ENCODE measurements around the gene UBE3C.

Gene UBE3C

DNA sequence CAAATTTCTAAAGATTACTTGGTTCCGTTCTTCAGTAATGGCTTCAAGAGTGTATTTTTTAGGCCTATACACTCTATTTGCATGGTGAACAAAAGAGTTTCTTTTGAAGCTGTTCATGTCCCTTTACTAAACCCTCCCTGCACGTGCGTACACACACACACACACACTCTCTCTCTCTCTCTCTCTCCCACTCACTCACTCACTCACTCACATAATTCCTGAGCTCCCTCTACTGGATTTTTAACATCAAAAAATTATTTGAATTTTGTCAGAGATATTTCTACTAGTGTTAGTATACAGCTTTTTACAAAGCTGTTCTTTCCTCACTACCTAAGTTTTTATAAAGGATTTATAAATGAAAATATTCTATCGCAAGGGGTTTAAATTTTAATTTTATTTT is 85.9 kb downstream of the UBE3C start:
- in situ Hi-C loops (cut with HindIII; ENCODE audit: low sequenced_read_pairs): no loop called here
- TF ChIP-seq, protein P1, sequence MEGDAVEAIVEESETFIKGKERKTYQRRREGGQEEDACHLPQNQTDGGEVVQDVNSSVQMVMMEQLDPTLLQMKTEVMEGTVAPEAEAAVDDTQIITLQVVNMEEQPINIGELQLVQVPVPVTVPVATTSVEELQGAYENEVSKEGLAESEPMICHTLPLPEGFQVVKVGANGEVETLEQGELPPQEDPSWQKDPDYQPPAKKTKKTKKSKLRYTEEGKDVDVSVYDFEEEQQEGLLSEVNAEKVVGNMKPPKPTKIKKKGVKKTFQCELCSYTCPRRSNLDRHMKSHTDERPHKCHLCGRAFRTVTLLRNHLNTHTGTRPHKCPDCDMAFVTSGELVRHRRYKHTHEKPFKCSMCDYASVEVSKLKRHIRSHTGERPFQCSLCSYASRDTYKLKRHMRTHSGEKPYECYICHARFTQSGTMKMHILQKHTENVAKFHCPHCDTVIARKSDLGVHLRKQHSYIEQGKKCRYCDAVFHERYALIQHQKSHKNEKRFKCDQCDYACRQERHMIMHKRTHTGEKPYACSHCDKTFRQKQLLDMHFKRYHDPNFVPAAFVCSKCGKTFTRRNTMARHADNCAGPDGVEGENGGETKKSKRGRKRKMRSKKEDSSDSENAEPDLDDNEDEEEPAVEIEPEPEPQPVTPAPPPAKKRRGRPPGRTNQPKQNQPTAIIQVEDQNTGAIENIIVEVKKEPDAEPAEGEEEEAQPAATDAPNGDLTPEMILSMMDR (IDR thresholded peaks at IDR 0.05; ENCODE audit: low read depth, low read length): no peak
- no peak overlapping the region for H3K4me3 ChIP-seq (ENCODE audit: low read depth, low read length)
- DNase-seq (ENCODE audit: low read depth, low spot score): peak; percentile 37

DNA sequence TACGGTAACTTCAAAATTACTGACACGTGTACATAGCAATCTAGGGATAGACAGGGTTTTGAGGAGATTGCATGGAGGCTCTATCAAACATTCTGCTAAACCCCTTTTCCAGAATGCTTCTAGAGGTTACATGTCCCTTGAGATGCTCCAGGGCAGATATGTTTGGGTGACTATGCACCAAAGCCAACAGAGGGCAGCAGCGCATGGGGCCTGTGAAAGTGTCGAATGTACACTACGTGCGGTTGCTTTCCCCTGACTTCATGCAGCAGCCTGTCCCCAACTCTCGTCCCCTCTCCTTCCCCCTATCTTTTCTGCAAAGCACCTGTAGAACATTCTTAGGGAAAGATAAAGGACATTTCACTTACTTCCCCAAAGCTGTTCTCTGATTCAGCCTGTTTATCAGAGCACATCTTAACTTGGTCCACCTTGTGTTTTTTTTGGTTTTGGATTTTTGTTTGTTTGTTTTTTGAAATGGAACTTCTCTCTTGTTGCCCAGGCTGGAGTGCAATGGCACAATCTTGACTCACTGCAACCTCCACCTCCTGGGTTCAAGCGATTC is 90.2 kb downstream of the UBE3C start:
- TF ChIP-seq, protein P1 (IDR thresholded peaks at IDR 0.05; ENCODE audit: low read depth, low read length): peak; percentile 60
- H3K4me3 ChIP-seq (ENCODE audit: low read depth, low read length): no peak overlapping the region
- in situ Hi-C loops (cut with HindIII; ENCODE audit: low sequenced_read_pairs): no loop called here
- no peak for DNase-seq (ENCODE audit: low read depth, low spot score)

DNA sequence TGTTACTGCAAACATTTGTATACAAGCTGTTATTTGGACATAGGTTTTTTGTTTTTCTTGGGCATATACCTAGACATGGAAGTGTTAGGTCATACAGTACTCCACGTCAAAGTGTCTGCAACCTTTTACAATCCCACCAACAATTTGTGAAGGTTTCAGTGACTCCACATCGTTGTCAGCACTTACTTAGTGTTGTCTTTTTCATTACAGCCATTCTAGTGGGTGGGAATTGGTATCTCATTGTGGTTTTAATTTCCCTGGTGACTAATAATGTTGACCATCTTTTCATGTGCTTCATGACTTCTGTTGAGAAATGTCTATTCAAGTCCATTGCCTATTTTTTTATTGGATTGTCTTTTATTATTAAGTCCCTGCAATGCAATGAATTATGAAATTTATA is 95.0 kb downstream of the UBE3C start:
- in situ Hi-C loops (cut with HindIII; ENCODE audit: low sequenced_read_pairs): no loop called here
- peak; percentile 36 for DNase-seq (ENCODE audit: low read depth, low spot score)
- TF ChIP-seq, protein P1 (IDR thresholded peaks at IDR 0.05; ENCODE audit: low read depth, low read length): no peak
- no peak overlapping the region for H3K4me3 ChIP-seq (ENCODE audit: low read depth, low read length)

DNA sequence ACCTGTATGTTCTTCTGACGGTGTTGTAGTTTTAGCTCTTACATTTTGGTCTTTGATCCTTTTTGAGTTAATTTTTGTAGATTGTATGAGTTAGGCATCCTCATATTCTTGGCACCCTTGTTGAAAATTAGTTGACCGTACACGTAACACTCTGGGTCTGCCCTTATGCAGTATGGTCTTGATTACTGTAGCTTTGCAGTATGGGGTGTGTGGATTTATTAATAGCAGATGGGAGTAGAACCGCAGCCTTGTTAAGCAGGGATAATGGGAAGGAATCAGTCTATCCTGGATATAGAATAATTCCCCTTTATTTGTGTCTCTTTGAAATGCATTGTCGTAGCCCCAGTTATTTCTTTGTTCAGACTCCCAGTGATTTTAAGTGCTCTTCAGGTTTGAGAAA is 95.5 kb downstream of the UBE3C start:
- TF ChIP-seq, protein P1 (IDR thresholded peaks at IDR 0.05; ENCODE audit: low read depth, low read length): no peak
- DNase-seq (ENCODE audit: low read depth, low spot score): no peak
- no peak overlapping the region for H3K4me3 ChIP-seq (ENCODE audit: low read depth, low read length)
- in situ Hi-C loops (cut with HindIII; ENCODE audit: low sequenced_read_pairs): no loop called here

DNA sequence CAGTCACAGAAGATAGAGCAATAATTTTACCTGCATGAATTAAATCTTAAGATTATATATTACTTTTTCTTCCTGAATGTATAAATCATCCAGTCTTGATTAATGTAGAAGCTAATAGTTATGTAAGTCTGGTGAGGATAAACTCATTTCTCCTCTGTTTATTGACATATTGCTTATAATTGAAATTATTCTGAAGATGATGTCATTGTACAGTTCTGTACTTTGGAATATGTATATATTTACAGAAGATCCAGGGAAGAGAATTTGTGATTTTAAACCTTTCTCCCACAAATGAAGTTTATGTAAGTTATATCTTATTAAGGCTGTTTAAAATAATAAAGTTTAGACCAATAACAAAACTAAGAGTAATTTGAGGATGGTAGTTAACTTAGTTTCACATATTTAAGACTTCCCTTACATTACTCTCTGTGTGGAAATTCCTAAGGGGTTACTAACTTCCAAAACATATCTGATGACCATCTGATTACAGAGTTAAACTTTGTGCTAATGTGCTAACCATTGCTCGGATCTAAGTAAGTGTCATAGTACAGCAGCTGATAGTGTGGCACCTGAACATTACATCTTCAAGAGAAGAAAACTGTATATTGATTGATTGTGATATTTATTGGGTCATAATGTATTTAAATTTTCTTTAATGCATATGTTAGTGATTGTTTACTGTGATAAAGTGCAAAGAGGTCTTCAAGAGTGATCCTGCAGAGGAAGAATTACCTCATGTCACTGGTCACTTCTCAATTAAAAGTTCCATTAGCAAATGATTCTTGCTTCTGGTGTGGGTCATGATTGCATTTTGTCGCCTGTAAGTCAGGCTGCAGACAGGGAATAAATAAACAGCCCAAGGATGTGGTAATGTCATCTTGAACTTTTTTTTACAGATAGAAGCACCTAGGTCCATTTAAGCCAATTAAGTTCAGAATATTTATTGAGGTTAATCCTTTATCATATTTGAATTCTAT is 96.9 kb downstream of the UBE3C start:
- peak; percentile 55 for DNase-seq (ENCODE audit: low read depth, low spot score)
- in situ Hi-C loops (cut with HindIII; ENCODE audit: low sequenced_read_pairs): no loop called here

DNA sequence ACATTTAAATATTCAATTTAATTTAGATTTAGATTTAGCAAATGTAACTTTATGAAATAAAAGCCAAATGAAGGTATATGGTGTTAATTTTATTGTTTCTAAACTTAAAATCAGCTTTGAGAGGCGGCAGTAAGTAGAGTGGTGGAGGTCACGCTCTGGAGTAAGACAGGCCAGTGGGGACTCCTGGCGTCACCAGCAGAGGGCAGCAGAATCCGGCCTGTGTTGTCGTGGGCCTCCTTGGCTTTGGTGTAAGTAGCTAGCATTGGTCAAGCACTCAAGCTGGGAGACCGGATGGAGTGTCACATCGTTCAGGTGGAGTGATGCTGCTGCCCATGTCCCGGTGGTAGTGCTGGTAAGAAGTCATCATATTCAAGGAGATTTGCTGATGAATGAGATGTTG is 99.4 kb downstream of the UBE3C start:
- H3K4me3 ChIP-seq (ENCODE audit: low read depth, low read length): no peak overlapping the region
- TF ChIP-seq, protein P1 (IDR thresholded peaks at IDR 0.05; ENCODE audit: low read depth, low read length): peak; percentile 14
- DNase-seq (ENCODE audit: low read depth, low spot score): no peak
- in situ Hi-C loops (cut with HindIII; ENCODE audit: low sequenced_read_pairs): no loop called here

More for the DNA sequence above, 96.9 kb downstream of the UBE3C start:
- TF ChIP-seq, protein P1 (IDR thresholded peaks at IDR 0.05; ENCODE audit: low read depth, low read length): no peak
- no peak overlapping the region for H3K4me3 ChIP-seq (ENCODE audit: low read depth, low read length)

Measured in astrocyte of the spinal cord (primary cell).